Colon (tissue), 2 donors: ENCODE measurements around the gene MTIF3.

ENCODE experiments used
- FAIRE-seq: peaks from 2 replicates; lab custom pipeline; 2012; peaks lifted over from hg19 to GRCh38; lab: Jason Lieb, UNC
- donor health status: control.
- donor health status: control.

Gene MTIF3, protein sequence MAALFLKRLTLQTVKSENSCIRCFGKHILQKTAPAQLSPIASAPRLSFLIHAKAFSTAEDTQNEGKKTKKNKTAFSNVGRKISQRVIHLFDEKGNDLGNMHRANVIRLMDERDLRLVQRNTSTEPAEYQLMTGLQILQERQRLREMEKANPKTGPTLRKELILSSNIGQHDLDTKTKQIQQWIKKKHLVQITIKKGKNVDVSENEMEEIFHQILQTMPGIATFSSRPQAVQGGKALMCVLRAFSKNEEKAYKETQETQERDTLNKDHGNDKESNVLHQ

GRCh38 chr13:27449936-27450828 lies at the start of gene MTIF3:
TSS of gene MTIF3 (minus strand) at chr13:27450564. CDS start at chr13:27440448, 10,116 bp downstream.
- FAIRE-seq = no peak

DNA sequence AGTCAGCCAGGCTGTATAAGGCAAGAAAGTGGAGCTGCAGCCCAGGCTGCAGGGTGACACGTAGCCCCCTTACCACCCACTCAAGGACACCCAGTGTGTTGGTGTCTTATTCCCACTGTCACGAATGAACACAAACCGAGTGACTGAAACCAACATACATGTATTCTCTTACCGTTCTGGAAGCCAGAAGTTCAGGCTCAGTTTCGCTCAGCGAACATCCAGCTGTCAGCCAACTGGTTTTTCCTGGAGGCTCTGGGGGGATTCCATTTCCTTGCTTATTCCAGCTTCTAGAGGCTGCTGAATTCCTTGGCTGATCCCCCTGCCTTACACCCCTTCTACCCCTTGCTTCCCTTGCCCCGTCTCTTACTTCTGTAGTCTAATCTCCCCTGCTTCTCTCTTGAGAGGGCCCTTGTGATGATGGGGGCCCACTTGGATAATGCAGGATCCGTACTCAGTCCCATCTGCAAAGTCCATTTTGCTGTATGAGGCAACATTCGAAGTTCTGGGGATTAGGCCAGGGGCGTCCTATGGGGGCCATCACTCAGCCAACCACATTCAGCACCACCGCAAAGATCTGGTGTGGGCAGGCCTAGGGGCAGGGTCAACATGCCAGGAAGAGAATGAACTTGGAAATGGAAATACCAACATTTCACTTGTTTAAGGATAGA lies 47.3 kb upstream of the MTIF3 start:
- no peak for FAIRE-seq

- FAIRE-seq = no peak
Observed at GRCh38 chr13:27496536-27497273, 46.3 kb upstream of the MTIF3 start.

GRCh38 chr13:27496006-27496405 lies 45.6 kb upstream of the MTIF3 start:
- FAIRE-seq = no peak

DNA sequence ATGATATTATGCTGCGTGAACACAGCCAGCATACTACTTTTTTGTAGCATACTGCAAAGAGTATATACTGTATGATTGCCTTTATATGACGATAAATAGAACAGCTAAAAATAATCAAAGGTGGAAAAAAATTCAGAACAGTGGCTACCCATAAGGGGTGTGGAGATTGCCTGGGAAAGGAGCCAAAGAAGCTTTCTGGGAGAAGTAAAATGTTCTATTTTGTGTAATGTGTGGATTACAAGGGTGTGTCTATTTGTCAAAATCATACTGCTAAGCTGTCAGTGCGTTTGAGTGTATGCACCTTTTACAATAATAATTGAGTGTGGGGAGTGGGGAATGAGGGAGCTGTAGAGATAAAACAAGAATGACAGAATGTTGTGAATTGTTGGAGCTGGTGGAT lies 45.2 kb upstream of the MTIF3 start:
- no peak for FAIRE-seq

DNA sequence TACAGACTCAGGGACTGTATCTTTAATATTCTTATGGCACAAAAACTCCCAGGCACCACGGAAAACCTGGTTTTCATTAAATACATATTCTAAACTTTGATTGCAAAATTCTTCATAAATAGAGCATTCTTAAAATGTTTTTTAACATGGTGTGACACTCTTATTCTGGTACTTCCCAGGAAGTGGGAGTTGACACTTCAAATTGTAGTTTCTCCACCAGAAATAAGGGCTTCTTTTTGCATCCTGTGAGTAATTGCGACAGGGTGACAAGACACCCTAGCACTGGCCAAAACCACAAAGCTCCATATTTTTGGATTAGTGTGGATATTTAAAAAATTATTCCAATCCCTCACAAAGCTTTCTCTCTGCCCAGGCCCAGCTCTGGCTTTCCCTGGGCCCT lies 43.6 kb upstream of the MTIF3 start:
- no peak for FAIRE-seq

- no peak for FAIRE-seq
Observed at GRCh38 chr13:27489456-27489855, 39.1 kb upstream of the MTIF3 start.

DNA sequence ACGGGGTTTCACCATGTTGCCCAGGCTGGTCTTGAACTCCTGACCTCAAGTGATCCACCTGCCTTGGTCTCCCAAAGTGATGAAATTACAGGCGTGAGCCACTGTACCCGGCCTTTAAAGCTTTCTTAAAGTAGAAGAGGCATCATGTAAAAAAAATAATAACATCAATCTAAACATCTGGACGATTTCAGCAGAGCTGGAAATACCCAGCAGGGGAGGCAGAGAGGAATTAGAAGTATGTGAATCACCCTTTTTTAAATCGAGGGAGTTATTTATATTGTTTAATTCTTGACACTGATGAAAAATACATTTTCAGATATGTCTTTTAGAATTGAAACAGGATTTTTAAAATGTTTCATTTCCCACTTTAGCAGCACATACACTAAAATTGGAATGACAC lies 37.4 kb upstream of the MTIF3 start:
- no peak for FAIRE-seq

GRCh38 chr13:27483421-27483820 lies 33.1 kb upstream of the MTIF3 start:
- FAIRE-seq = no peak

GRCh38 chr13:27482983-27483382 lies 32.6 kb upstream of the MTIF3 start:
- peak; percentile 51 for FAIRE-seq

- no peak for FAIRE-seq
Observed at GRCh38 chr13:27481766-27482165, 31.4 kb upstream of the MTIF3 start.

DNA sequence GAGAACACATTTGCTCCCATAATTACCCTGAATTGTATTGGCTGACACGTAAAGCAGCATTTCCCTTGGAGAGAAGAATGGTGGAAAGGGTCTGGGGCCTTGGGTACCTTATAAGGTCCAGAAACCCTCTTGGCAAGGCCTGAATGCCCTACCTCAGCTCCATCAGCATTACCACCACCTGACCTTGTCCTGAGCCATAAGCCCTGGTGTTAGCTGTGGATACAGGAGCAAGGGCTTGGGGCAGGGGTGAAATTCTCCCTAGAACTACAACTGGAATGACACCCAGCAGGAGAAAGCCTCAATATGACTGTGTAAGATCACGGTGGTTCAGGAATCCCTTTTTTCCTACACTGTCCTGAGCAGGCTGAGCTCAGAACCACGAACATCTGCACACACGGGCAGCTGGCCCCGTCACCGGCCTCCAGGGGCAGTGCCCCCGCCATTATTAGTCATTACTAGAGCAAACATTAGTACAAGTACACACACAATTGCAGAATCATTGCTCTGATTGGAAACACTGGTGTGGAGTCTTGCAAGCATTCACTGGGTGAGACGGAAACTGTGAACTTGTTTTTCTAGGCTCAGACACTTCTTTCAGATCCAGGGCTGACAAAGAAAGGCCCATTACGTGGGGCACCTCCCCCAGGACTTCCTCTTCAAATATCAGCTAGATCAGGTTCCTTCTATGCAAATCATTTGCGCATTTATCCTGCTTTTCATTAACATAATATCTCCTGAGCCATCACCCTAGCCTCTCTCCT lies 26.8 kb upstream of the MTIF3 start:
- FAIRE-seq = no peak

GRCh38 chr13:27474751-27475268 lies 24.4 kb upstream of the MTIF3 start:
- no peak for FAIRE-seq

DNA sequence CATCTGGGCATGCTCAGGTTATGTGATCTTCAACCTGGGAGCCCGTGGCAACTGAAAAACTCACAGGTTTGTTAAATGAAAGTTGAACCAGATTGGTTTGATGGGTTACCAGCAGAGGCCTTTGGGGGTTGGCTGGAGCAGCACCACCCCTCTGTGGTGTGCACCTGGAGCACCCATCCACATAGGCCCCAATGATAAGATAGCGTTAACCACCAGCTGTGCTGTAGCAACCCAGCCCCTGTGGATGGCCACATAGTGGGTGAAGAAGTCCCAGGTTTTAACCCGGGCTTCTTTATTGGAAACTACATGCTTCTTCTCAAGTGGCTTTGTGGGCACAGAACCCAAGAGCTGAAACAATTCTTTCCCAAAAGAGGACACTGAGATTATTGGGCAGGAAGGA lies 22.6 kb upstream of the MTIF3 start:
- no peak for FAIRE-seq

GRCh38 chr13:27472441-27472840 lies 22.1 kb upstream of the MTIF3 start:
- FAIRE-seq = no peak

DNA sequence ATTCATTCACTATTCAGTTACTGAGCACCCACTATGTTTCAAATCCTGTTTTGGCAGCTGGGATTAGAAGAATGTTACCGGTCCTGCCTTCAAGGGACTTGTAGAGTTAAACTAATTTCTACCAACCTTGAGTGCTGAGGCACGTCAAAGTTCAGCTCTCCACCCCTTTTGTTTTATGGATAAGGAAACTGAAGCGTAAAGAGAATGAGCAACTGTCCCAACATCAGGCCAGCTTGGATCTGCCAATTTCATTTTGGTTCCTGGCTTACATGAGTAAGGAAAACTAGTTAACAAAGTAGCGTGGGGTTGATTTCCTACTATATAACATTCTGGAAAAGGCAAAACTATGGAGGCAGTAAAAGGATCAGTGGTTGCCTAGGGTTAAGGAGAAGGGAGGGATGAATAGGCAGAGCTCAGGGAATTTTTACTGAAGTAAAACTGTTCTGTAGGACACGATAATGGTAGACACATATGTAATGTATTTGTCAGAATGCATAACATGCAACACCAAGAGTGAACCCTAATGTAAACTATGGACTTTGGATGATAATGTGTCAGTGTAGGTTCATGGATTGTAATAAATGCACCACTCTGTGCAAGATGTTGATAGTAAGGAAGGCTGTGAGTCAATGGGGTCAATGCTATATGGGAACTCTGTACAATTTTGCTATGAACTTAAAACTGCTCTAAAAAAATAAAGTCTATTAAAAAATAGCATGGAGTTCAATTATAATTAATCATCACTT lies 19.9 kb upstream of the MTIF3 start:
- no peak for FAIRE-seq

GRCh38 chr13:27466513-27466912 lies 16.1 kb upstream of the MTIF3 start:
- no peak for FAIRE-seq

DNA sequence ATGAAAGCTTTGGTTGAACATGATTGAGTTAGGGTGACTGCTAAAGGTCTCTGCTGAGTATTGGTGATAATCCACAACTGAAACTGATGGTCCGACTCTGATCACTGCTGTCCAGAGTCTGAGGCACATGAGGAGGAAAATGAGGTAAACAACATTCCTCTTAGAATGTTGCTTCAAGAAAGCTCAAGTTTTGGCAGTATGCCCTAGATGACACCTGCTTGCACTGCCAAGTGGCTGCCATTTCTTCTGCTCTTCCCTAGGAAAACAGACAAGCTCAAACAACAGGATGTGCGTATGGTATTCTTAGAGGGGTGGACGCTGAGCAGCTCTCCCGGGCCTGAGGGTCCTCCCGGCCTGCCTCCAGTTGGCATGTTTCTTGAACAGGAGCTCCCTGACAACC lies 15.2 kb upstream of the MTIF3 start:
- FAIRE-seq = no peak

DNA sequence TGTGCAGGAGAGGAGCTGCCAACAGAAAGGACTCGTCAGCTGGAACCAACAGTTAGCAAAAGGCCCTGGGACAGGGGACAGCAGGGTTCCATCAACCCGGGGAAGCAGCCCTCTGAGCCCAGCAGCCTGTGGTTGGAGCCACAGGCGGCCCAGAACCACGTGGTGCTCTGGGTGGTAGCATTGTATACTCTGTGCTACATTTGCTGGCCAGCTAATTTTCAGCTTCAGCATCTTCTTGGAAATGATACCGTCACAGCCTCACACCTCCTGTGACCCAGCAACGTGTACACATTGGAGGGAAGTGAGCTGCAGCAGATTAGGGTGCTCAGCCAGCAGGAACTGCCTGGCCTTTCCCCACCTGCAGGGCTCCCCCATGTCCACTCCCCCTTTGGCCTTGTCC lies 13.1 kb upstream of the MTIF3 start:
- no peak for FAIRE-seq

GRCh38 chr13:27461940-27462584 lies 11.7 kb upstream of the MTIF3 start:
- FAIRE-seq = no peak
